Activated T-helper 1 cell treated with Interleukin-2 at 50 U/mL for 16 hours (primary cell): ENCODE data around the gene METTL9.
"Not testable (repeated sequence)": the region's sequence is repeated elsewhere in the genome, so short reads cannot be mapped to it uniquely, and the experiment has no call there.

Experiments
- DNase-seq: peaks from one replicate; pipeline ENCODE4 v3.0.0-alpha.2; 2020; ENCODE audit warnings: low read depth

METTL9 gene

DNA sequence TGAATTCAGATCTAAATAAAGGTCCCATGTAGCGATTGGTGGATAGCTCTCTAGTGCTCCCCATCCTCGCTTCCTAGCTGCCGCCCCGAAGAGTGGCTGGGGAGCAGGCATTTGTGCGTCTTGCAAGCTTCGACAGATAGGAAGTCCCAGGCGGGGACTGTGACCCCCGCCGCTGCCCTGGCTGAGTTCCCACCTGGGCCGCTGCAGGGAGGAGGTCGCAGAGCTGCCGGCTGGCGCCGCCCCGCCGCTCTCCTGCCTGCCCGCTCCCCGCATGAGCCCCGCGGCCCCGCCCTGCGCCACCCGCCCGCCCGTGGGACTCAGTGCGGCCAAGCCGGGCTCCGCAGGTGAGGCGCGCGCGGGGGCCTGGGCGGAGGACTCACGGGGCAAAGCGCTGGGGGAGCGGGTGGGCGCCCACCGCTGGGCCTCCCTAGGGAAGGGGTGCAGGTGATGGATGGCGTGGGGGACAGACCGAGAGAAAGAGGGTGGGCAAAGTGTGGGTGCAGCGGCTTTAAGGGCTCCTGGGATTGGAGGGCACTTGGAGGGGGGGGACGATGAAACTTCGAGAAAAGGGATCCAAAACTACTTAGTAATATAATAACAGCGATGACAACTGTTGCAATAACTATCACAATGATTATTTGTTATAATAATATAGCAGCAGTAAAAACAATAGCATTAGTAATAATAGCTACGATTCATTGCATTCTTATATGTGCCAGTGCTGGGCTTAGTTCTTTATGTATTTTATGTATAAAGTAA, 64.7 kb downstream of the METTL9 start, which contains the start of gene OTOA:
Gene OTOA (plus strand): TSS at position 80 of the 759 bp plus-strand sequence. CDS start 14,547 bp downstream, outside the sequence.
- no peak for DNase-seq

DNA sequence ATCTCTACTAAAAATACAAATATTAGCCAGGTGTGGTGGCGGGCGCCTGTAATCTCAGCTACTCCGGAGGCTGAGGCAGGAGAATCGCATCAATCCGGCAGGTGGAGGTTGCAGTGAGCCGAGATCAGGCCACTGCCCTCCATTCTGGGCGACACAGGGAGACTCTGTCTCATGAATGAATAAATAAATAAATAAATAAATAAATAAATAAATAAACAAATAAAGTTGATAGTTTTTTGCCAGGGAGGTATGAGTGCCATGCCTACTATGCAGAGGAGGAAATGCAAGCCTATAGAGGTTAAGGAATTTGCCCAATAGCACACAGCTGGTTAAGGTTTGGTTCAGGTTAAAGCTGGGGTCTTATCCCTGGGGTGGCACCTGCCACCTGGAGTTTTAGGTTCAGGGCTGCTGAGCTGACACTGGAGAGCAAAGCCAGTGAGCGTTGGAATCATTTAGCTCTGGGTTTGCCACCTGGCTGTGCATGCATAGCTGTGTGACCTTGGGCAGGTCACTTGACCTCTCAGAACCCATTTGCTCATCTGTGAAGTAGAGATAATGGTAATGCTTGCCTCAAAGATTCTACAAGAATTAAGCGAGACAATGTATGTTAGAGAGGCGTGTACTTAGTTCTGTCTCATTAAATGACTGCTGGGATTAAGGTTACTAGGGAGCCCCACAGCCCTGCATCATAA, 65.6 kb downstream of the METTL9 start:
- DNase-seq: no peak

DNA sequence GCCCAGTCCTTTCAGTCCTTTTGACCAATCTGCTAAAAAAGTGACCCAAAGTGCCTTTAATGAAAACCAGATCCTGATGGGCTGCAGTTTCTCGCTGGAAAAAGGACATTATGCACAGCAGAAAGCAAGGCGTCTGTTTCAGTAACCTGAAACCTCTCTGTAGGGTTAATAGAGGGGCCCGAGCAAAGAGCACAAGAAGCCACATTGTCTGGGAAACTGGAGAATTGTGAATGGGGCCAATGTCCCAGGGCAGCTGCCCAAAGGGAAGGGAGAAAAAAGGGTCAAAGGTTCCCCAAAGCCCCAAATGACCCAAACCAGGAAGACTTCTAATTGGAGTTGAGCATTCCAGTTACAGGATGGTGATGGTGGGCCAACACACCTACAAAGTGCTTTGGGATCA, 67.4 kb downstream of the METTL9 start:
- DNase-seq: no peak

DNA sequence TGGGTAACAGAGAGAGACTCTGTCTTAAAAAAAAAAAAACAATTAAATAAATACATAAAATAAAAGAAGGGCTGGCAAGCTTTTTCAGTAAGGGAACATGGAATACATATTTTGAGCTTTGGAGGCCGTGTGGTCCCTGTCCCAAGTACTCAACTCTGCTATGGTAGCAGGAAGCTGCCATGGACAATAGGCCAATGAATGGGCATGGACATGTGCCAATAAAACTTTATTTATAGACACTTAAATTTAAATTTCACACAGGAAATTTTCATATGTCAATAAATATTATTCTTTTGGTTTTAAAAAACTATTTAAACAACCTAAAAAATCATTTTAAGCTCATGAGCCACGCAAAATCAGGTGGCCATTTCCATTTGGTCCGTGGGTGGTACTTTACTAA, 68.2 kb downstream of the METTL9 start:
- DNase-seq: no peak

DNA sequence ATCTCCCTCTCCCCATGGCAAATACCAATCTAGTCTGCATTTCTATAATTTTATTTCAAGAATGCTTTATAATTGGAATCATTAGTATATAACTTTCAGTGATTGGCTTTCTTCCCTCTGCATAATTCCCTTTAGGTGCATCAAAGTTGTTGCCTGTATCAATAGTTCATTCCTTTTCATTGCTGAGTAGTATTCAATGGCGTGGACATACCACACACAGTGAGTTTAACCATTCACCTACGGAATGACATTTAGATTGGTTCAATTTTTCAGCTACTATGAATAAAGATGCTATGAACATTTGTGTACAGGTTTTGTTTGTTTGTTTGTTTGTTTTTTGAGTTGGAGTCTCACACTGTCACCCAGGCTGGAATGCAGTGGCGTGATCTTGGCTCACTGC, 74.1 kb downstream of the METTL9 start:
- no peak for DNase-seq

GRCh38 chr16:21674456-21674855, 75.1 kb downstream of the METTL9 start:
- not testable (repeated sequence) for DNase-seq

- not testable (repeated sequence) for DNase-seq
These were observed 81.3 kb downstream of the METTL9 start for GRCh38 chr16:21680714-21681113.

DNA sequence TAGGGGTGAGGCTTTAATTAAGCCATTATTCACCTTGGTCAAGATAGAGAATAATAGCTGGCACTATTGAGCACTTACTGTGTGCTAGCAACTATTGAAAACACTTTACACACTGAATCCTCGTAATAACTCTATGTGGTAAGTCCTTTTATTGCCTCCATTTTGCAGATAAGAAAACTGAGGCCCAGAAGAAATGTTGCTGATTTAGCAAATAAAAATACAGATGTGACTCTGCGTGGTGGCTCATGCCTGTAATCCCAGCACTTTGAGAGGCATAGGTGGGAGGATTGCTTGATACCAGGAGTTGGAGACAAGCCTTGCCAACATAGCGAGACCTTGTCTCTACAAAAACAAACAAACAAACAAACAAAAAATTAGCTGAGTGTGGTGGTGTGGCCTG, 83.8 kb downstream of the METTL9 start:
- DNase-seq: no peak

GRCh38 chr16:21684199-21684598, 84.8 kb downstream of the METTL9 start:
- DNase-seq: no peak

- DNase-seq: no peak
These were observed 85.7 kb downstream of the METTL9 start for GRCh38 chr16:21685034-21685455.

- DNase-seq: no peak
These were observed 89.7 kb downstream of the METTL9 start for GRCh38 chr16:21689107-21689506.

- not testable (repeated sequence) for DNase-seq
These were observed 91.6 kb downstream of the METTL9 start for GRCh38 chr16:21690967-21691366.

- no peak for DNase-seq
These were observed 95.2 kb downstream of the METTL9 start for GRCh38 chr16:21694609-21695008.

- DNase-seq: no peak
These were observed 97.7 kb downstream of the METTL9 start for GRCh38 chr16:21697032-21697431.

DNA sequence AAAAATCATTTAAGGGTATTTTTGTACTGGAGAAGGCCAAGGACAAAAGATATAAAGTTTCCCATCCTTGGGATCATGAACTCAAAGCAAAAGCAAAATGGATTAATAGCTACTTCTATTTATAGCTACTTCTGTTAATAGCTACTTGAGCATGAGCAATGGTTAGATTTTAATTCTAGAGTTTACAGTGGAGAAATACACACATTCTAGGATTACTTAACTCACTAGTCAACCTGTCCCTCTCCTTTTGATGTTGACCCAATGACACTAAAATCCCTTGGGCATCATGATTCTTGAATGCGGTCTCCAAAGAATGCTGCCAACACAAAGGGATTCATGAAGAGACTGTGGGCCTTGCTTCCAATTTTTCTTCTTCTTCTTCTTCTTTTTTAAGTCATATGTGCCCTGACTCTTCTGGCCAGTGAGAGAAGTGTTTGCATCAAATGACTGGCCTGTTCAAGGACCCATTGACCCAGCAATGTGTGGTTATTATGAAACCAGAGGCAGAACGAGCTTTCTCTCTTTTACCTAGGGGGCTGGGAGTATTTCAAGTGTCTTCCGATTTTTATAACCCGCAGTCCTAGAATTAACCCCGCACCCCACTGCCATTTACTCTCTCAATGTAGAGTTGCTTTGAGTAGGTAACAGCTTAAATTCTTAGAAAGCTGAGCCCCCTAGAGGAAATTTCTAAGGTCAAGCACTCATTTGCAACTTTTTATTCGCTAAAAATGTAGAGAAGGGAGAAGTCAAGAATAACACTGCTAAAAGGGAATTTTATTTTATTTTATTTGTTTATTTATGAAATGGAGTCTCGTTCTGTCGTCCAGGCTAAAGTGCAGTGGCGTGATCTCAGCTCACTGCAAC, 99.0 kb downstream of the METTL9 start:
- DNase-seq: no peak

DNA sequence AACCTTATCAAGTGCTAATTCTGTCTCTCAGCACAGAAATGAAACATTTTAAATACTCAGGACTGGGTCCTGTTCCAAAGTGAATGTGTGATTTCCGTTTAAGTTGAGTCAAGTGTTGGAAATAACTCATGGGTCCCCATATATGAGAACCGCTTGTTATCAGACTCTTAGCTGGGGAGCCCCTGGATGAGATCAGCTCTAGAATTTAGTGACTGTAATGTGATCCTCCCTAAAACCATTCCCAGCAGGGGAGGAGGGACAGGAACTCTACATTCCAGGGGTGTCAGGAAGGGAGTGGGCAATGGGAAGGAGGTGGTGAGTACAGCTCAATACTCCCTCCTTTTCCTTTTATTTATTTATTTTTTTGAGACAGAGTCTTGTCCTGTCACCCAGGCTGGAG, 101.9 kb downstream of the METTL9 start:
- DNase-seq: no peak

- no peak for DNase-seq
These were observed 102.9 kb downstream of the METTL9 start for GRCh38 chr16:21702276-21702675.

GRCh38 chr16:21703156-21703555, 103.8 kb downstream of the METTL9 start:
- DNase-seq: no peak

DNA sequence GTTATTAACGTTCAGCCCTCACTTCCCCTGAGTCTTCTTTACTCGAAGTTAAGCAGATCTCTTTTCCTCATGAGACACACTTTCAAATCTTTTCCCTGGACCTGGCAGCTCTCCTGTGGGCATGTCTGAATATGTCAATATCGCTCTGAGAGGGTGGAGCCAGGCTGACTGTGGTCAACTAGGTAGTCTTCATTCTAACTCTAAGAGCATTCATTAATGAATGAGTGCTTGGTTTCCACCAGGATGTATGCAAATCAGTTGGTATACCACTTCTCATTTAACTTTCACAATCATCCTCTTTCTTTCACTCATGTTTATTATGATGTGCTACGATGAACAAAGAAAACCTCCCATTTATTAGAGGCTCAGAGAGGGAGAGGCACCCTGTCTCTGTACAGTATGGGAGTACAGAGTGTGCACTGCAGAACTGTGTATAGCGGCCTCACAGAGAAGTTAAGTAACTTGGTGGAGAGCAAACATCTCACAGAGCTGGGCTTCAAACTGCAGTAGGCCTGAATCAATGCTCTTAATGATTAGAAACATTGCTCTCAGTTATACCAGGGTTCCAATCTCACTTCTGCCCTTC, 104.3 kb downstream of the METTL9 start:
- DNase-seq: no peak

DNA sequence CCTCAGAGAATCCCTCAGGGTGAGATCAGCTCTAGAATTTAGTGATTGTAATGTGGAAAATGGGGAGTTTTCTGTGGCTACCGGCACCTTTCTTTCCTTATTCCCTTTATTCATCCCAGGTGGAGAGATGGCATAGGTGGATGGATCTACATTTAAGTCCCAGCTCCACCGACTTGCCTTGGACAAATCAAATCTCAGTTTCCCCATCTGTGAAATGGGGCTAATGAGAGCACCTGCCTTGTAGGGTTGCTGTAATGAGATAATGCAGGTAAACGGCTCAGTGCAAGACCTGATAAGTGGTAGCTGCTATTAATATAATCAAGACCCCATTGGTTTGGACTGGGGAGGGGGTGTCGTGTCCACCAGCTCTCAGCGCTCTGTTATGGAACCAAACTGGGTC, 104.9 kb downstream of the METTL9 start:
- DNase-seq: no peak

DNA sequence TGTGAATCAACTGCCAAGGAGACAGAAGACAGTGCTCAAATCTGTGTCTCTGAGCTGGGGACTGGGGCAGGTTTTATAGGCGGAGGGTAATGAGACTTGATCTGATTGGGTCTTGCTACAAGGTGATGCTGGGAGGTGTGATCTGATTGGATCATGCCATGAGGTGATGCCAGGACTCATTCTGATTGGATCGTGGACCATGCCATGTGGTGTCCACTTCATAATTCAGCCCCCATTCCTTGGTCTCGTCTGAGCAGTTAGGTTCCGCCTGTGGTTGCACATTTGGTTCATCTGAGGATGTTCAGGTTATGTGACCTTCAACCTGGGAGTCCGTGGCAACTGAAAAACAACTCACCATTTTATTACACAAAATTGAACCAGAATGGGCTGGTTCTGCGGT, 105.4 kb downstream of the METTL9 start:
- no peak for DNase-seq
